Ishikawa (cell line): ENCODE data around the gene GTPBP10.

ENCODE experiments used
- CREB1 ChIP-seq: IDR thresholded peaks from 2 replicates; pipeline ENCODE4 v1.6.1; 2012; ENCODE audit warnings: low read depth
- TAF1 ChIP-seq: IDR thresholded peaks from 2 replicates; pipeline ENCODE4 v1.6.1; 2012; ENCODE audit warnings: low read depth, mild to moderate bottlenecking

DNA sequence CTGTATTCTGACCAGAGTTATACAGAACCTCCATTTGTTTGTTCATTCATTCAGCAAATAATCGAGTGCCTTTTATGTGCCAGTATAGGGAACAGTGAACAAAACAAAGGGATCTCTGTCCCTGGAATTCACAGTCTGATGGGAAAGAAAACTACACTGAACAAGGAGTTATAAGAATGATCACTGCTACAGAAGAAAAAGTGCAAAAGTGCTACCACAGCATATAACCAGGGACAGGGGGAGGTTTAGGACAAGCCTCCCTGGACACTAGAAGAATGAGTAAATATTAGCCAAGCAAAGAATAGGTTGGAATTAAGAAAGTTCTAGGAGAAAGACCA, 60.9 kb downstream of the GTPBP10 start:
- TF ChIP-seq CREB1: no peak
- TF ChIP-seq TAF1: no peak
